Endothelial cell of umbilical vein (primary cell): ENCODE results near the gene CBX2.

Source experiments
- POLR2A ChIP-seq: IDR thresholded peaks from 2 replicates; pipeline ENCODE4 v1.6.1; 2012; ENCODE audit warnings: low read depth, mild to moderate bottlenecking, control low read depth, low read length
- TF ChIP-seq, protein P1 (sequence below), 2 donors: IDR thresholded peaks; 1 replicate in 1 of 2; 2 replicates in 1 of 2; pipeline ENCODE4 v1.5.1; 2011; ENCODE audit warnings: low read length in 2 of 2, mild to moderate bottlenecking in 2 of 2, moderate library complexity in 2 of 2, control low read depth in 1 of 2, inconsistent platforms in 1 of 2, low read depth in 1 of 2; ENCODE audit not compliant: insufficient read depth in 1 of 2; ENCODE audit errors: extremely low read depth in 1 of 2

DNA sequence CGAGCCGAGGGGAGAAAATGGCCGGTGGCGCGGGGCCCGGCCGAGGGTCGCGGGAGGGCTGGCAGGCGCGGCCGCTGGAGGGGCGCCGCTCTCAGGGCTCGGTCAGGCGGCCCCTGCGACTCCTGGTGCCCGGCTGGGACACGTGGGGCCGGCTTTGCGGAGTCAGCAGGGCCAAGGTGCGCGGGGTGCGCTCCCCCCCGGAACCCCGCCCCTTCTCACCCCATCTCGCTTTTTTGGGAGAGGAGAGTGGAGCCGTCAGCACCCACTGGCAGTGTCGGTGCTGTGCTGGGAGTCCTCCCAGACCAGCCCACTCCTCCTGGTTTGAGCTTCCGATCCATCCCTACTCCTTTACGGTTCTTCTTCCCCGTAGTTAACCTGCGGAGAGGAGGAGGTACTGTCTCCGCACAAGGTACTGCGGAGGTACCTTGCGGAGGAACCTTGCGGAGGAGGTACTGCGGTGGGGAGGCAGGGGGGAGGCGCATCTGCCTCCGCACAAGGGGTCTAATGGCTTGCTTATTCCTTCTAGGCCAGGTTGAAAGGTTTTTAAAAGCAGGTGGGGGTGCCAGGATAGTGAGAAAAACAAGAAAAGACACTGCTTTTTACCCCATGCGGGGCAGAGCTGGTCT lies 38.0 kb downstream of the CBX2 start:
- TF ChIP-seq, protein P1, sequence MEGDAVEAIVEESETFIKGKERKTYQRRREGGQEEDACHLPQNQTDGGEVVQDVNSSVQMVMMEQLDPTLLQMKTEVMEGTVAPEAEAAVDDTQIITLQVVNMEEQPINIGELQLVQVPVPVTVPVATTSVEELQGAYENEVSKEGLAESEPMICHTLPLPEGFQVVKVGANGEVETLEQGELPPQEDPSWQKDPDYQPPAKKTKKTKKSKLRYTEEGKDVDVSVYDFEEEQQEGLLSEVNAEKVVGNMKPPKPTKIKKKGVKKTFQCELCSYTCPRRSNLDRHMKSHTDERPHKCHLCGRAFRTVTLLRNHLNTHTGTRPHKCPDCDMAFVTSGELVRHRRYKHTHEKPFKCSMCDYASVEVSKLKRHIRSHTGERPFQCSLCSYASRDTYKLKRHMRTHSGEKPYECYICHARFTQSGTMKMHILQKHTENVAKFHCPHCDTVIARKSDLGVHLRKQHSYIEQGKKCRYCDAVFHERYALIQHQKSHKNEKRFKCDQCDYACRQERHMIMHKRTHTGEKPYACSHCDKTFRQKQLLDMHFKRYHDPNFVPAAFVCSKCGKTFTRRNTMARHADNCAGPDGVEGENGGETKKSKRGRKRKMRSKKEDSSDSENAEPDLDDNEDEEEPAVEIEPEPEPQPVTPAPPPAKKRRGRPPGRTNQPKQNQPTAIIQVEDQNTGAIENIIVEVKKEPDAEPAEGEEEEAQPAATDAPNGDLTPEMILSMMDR (IDR thresholded peaks at IDR 0.05; ENCODE audit: extremely low read depth in 1 of 2, insufficient read depth in 1 of 2, low read depth in 1 of 2, low read length in 2 of 2) = no peak
- TF ChIP-seq POLR2A = no peak
